ENCODE measurements around the gene RPP25L. TPM values are rescaled to one million over a fixed set of nuclear protein-coding genes. Genes with fewer than 3 reads are reported as not detected.

The RPP25L gene
- total RNA-seq, 2 donors from 2014 or later: 25.0 to 31.8 TPM

DNA sequence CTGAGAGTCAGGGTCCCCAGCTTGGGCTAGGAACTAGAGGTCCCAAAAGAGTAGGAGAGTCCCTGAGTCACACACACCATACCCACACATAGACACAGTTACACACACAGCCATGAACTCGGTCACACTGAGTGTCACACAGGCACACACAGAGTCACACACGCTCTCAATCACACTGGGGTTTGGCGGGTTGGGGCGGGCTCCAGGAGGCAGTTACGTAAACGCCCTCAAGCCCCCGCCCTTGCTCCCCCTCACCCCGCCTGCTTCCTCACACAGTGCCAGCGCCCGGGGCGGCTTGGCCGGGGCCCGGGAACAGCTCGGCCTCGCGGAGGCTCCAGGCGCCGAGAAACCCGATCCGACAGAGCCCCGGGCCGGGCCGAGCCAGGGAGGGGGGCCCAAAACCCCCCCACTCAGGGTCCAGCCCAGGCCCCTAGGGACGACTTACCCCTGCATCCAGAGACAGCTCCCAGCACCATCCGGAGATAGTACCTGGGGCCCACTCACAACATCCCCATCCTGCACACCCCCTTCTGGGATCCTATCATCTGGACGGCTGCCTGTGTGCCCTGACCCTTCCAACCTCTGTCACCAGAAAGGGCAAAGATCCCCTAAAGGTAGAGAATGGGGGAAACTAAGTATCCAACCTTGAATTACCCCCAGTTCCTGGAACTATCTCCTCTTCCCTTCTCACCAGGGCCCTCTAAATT lies 18.8 kb downstream of the RPP25L start:
- peak in 1 of 2 donors; percentile 16 for ATAC-seq (replicated peaks in 1 of 2)
- no peak for DNase-seq
- H3K36me3 Mint-ChIP-seq (ENCODE audit: insufficient read depth in 2 of 2): no peaks in the 10 kb centered on the region
- H3K27me3 Mint-ChIP-seq (ENCODE audit: low read depth): peaks cover 58% of the 10 kb centered on the region
- peak overlapping the region in 1 of 2 donors; percentile 17 for H3K4me3 Mint-ChIP-seq
- H3K27ac Mint-ChIP-seq: no peak overlapping the region
- no peaks in the 10 kb centered on the region for H3K9me3 Mint-ChIP-seq
- H3K4me1 Mint-ChIP-seq (ENCODE audit: low read depth): peaks cover 33% of the 10 kb centered on the region

DNA sequence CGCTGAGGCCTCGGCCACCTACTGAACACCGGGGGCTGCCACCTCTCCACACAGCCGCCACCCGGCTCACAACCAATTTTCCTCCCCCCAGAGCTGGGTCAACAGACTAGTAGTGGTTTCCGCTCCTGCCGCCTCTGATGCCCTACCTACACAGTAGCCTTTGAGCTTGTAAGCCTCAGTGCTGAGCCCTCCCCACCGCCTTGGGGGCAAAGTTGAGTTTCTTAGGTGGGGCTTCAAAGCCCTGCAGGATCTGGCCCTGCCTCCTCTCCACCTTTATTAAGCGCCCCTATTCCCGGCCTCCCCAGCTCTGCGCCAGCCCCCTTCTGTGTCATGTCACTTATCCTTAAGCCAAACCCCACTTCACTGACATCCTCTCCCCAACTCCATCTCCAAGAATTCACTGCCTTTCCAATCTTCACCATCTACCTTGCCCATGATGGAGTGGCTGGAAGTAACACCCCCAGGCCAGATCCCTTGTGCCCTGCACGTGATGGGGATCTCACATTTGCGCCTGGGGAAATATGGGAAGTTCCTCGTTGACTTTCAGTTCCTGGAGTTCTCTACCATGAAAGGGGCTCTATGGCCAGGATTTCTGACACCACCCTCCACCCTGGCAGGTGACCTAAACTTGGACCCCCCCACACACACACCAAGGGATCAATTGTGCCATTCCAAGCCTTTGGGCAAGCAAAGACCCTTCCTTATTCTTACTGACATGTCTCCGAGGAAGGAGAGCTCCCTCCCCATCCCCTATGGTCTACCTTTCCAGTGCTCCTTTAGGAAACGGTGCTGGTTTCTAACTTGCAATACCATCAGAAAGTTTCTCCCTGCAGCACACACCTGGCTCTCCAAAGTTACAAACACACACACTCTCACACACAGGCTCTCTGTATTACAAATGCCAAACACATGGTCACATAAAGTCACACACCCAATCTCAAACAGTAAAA lies 19.7 kb downstream of the RPP25L start:
- DNase-seq (no peak), ATAC-seq (replicated peaks in 1 of 2) (no peak)
- H3K27ac Mint-ChIP-seq: no peak overlapping the region
- H3K9me3 Mint-ChIP-seq: no peaks in the 10 kb centered on the region
- H3K4me3 Mint-ChIP-seq: peak overlapping the region; percentile 73 to 83
- no peaks in the 10 kb centered on the region for H3K36me3 Mint-ChIP-seq (ENCODE audit: insufficient read depth in 2 of 2)
- H3K4me1 Mint-ChIP-seq (ENCODE audit: low read depth): peaks cover 33% of the 10 kb centered on the region
- peaks cover 66% of the 10 kb centered on the region for H3K27me3 Mint-ChIP-seq (ENCODE audit: low read depth)

GRCh38 chr9:34591248-34591916 lies 20.5 kb downstream of the RPP25L start:
- Mint-ChIP-seq H3K36me3 (ENCODE audit: insufficient read depth in 2 of 2) (no peaks in the 10 kb centered on the region), H3K4me1 (ENCODE audit: low read depth) (peaks cover 33% of the 10 kb centered on the region), H3K27ac (no peak overlapping the region), H3K4me3 (peak overlapping the region; percentile 73 to 83), H3K9me3 (no peaks in the 10 kb centered on the region), H3K27me3 (ENCODE audit: low read depth) (peaks cover 69% of the 10 kb centered on the region)
- peak; percentile 85 to 88 for DNase-seq
- peak; percentile 77 to 79 for ATAC-seq (replicated peaks in 1 of 2)

GRCh38 chr9:34590381-34591247 lies 21.3 kb downstream of the RPP25L start:
- Mint-ChIP-seq H3K27ac (no peak overlapping the region), H3K9me3 (no peaks in the 10 kb centered on the region)
- no peak for ATAC-seq (replicated peaks in 1 of 2)

GRCh38 chr9:34589636-34590380 lies 22.1 kb downstream of the RPP25L start, which contains the start of gene CNTFR:
TSS of gene CNTFR (minus strand) at chr9:34589724. CDS start at chr9:34568981, 20,743 bp downstream.
- no peaks in the 10 kb centered on the region for H3K9me3 Mint-ChIP-seq
- H3K27ac Mint-ChIP-seq: no peak within 1 kb of the TSS
- H3K36me3 Mint-ChIP-seq (ENCODE audit: insufficient read depth in 2 of 2): no peaks in the 10 kb centered on the region
- no peak for DNase-seq
- peak in 1 of 2 donors; percentile 7 for ATAC-seq (replicated peaks in 1 of 2)
- peaks cover 33% of the 10 kb centered on the region for H3K4me1 Mint-ChIP-seq (ENCODE audit: low read depth)
- peak within 1 kb of the TSS; percentile 73 to 83 for H3K4me3 Mint-ChIP-seq
- H3K27me3 Mint-ChIP-seq (ENCODE audit: low read depth): peaks cover 80% of the 10 kb centered on the region

More at GRCh38 chr9:34590381-34591247, 21.3 kb downstream of the RPP25L start:
- H3K4me3 Mint-ChIP-seq: peak overlapping the region; percentile 73 to 83
- no peaks in the 10 kb centered on the region for H3K36me3 Mint-ChIP-seq (ENCODE audit: insufficient read depth in 2 of 2)
- peak in 1 of 2 donors; percentile 18 for DNase-seq
- peaks cover 33% of the 10 kb centered on the region for H3K4me1 Mint-ChIP-seq (ENCODE audit: low read depth)
- peaks cover 73% of the 10 kb centered on the region for H3K27me3 Mint-ChIP-seq (ENCODE audit: low read depth)

DNA sequence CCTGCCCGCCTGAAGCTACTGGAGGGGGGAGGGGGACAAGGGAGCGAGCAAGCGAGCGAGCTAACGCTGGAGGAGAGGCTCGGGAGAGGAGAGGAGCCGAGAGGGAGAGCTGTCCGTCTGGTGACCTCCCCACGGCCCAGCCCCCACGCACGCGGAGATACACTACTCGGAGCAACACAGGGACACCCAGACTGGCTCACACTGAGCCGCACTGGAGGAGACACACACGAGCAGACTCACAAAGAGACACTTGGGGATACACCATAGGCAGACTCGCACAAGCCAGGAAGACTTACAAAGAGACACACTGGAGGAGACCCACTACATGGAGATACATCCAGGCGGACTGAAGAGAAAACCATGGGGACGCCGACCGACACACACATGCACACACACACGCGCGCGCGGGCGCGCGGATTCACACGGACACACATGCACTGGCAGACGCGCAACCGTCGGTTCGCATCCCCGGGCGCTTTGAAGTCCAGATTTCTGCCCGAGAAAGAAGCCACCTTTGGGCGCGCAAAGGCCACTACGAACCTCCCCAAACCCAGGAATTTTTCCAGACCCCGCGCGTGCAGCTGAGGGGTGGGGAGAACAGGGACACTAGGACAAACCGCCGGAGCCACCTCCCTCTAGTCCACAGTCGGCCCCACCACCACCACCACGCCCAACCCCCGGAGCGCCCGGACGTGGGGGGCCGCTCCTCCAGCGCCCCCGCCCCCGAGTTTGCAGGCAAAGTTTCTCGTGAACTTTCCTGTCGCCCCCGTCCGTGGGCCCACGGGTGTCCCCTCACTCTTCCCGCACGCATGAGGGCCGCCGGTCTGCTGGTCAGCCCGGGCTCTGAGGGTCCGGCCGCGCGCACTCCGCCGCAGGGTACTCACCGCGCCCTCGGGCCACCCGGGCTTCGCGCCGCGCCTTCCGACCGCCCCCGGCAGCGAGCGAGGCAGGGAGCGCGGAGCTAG lies 22.9 kb downstream of the RPP25L start:
- H3K27ac Mint-ChIP-seq: no peak overlapping the region
- DNase-seq: no peak
- H3K27me3 Mint-ChIP-seq (ENCODE audit: low read depth): peaks cover 89% of the 10 kb centered on the region
- H3K36me3 Mint-ChIP-seq (ENCODE audit: insufficient read depth in 2 of 2): no peaks in the 10 kb centered on the region
- peaks cover 33% of the 10 kb centered on the region for H3K4me1 Mint-ChIP-seq (ENCODE audit: low read depth)
- no peak for ATAC-seq (replicated peaks in 1 of 2)
- no peaks in the 10 kb centered on the region for H3K9me3 Mint-ChIP-seq
- peak overlapping the region; percentile 46 to 75 for H3K4me3 Mint-ChIP-seq

DNA sequence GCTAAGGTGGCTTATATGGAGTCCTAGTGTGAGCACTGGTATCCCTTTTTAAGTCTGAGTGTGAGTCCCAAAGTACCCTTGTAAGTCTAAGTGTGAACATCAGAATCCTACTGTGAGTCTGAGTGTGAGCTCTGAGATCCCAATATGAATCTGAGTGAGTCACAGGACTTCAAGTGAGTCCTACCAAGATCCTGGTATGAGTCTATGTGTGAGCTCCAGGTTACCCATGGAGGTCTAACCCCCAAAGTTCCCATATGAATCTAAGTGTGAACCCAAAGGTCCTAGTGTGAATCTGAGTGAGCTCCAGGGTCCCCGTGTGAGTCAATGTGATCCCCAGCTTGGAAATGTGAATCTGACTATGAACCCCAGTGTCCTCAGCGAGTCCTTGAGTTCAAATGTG lies 24.6 kb downstream of the RPP25L start:
- Mint-ChIP-seq H3K27ac (no peak overlapping the region), H3K36me3 (ENCODE audit: insufficient read depth in 2 of 2) (no peaks in the 10 kb centered on the region), H3K27me3 (ENCODE audit: low read depth) (peaks cover 84% of the 10 kb centered on the region), H3K9me3 (no peaks in the 10 kb centered on the region), H3K4me3 (no peak overlapping the region), H3K4me1 (ENCODE audit: low read depth) (peaks cover 32% of the 10 kb centered on the region)
- DNase-seq (no peak), ATAC-seq (replicated peaks in 1 of 2) (peak; percentile 43 to 70)

- DNase-seq (no peak), ATAC-seq (replicated peaks in 1 of 2) (no peak)
- Mint-ChIP-seq H3K9me3 (no peaks in the 10 kb centered on the region), H3K4me3 (no peak overlapping the region), H3K27ac (no peak overlapping the region), H3K27me3 (ENCODE audit: low read depth) (peaks cover 81% of the 10 kb centered on the region), H3K4me1 (ENCODE audit: low read depth) (peaks cover 22% of the 10 kb centered on the region), H3K36me3 (ENCODE audit: insufficient read depth in 2 of 2) (no peaks in the 10 kb centered on the region)
Observed at GRCh38 chr9:34585946-34586669, 25.8 kb downstream of the RPP25L start.

DNA sequence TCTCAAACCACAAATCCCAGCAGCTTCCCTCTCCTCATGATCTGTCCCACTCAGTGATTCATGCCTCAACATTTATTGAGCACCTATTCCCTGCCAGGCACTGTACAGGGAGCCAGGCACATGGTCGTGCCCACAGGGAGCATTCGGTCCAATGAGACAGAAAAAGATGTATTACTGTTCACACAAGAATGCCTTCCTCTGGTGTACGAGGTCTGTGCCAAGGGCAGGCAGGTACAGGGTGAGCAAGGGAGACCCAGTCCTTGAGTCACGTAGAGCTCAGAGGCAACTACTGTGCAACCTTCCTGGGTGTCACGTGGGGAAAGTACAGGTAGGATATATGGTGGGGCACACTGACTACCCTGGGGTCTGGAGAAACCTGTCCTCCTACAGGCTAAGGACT lies 26.9 kb downstream of the RPP25L start:
- H3K4me1 Mint-ChIP-seq (ENCODE audit: low read depth): peaks cover 11% of the 10 kb centered on the region
- DNase-seq (no peak), ATAC-seq (replicated peaks in 1 of 2) (no peak)
- no peaks in the 10 kb centered on the region for H3K9me3 Mint-ChIP-seq
- no peak overlapping the region for H3K4me3 Mint-ChIP-seq
- H3K36me3 Mint-ChIP-seq (ENCODE audit: insufficient read depth in 2 of 2): no peaks in the 10 kb centered on the region
- H3K27ac Mint-ChIP-seq: no peak overlapping the region
- peaks cover 83% of the 10 kb centered on the region for H3K27me3 Mint-ChIP-seq (ENCODE audit: low read depth)

DNA sequence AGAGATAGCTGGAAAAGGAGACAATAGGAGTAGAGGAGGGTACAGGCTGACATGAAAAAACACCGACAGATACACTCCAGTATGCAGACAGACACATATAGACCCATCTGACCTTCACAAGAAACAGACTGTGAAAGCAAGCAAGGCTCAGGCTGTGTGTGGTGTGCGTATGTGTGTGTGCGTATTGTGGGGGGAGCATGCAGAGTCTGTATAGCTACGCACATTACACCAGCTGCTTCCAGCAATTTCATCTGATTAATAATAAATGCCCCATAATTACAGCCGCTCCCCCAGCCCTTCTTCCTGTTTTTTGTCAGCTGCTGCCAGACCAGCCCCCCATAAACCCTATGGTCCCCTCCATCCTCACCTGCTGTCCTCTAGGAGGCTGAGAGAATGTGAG lies 29.1 kb downstream of the RPP25L start:
- no peak for DNase-seq
- H3K9me3 Mint-ChIP-seq: no peaks in the 10 kb centered on the region
- no peaks in the 10 kb centered on the region for H3K36me3 Mint-ChIP-seq (ENCODE audit: insufficient read depth in 2 of 2)
- peaks cover 5% of the 10 kb centered on the region for H3K4me1 Mint-ChIP-seq (ENCODE audit: low read depth)
- no peak for ATAC-seq (replicated peaks in 1 of 2)
- no peak overlapping the region for H3K27ac Mint-ChIP-seq
- no peak overlapping the region for H3K4me3 Mint-ChIP-seq
- H3K27me3 Mint-ChIP-seq (ENCODE audit: low read depth): peaks cover 85% of the 10 kb centered on the region
